Measurements from ENCODE around the gene MORN2.

DNA sequence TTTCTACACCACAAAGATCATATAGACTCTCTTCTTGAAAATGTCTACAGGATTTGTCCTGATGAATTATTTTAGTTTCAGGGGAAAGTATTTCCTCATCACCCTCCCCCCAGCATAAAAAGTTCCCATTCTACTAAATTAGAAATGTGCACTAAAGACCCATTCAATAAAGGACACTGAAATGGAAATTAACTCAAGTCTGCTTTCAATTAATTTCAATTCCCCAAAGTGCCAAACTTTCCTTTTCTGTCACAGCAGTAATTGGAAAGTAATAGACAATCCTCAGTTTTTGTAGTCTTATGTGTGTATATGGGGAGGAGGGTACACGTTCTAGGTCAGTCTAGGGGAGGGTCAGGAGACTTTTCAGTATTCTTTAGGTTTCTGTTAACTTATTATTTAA lies 35.4 kb downstream of the MORN2 start:
- TF ChIP-seq, protein P1, sequence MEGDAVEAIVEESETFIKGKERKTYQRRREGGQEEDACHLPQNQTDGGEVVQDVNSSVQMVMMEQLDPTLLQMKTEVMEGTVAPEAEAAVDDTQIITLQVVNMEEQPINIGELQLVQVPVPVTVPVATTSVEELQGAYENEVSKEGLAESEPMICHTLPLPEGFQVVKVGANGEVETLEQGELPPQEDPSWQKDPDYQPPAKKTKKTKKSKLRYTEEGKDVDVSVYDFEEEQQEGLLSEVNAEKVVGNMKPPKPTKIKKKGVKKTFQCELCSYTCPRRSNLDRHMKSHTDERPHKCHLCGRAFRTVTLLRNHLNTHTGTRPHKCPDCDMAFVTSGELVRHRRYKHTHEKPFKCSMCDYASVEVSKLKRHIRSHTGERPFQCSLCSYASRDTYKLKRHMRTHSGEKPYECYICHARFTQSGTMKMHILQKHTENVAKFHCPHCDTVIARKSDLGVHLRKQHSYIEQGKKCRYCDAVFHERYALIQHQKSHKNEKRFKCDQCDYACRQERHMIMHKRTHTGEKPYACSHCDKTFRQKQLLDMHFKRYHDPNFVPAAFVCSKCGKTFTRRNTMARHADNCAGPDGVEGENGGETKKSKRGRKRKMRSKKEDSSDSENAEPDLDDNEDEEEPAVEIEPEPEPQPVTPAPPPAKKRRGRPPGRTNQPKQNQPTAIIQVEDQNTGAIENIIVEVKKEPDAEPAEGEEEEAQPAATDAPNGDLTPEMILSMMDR (IDR thresholded peaks at IDR 0.05), result no peak
- TF ChIP-seq POLR2A (IDR thresholded peaks at IDR 0.05), result no peak

Data from transverse colon (tissue), 3 donors.